Astrocyte (in vitro differentiated cells and primary cell): ENCODE results near the gene HDAC11. TPM values are rescaled to one million over a fixed set of nuclear protein-coding genes. Genes with fewer than 3 reads are reported as not detected.

Experiments
- DNase-seq: peaks from one replicate; pipeline ENCODE4 v3.0.0-alpha.2; 2010; ENCODE audit warnings: low read depth
- FAIRE-seq: peaks from 2 replicates; lab custom pipeline; 2011; peaks lifted over from hg19 to GRCh38; lab: Jason Lieb, UNC
- H2AFZ ChIP-seq: 2 replicates; pipeline ENCODE4 v1.6.0; 2012; ENCODE audit warnings: low read depth, low read length, inconsistent platforms
- H3K27ac ChIP-seq: 2 replicates; pipeline ENCODE4 v1.5.1; 2011; ENCODE audit warnings: low read depth, low read length, inconsistent platforms
- H3K27me3 ChIP-seq: 2 replicates; pipeline ENCODE4 v1.6.0; 2011; ENCODE audit warnings: low read length, inconsistent platforms; ENCODE audit not compliant: insufficient read depth
- H3K36me3 ChIP-seq: 2 replicates; pipeline ENCODE4 v1.5.1; 2011; ENCODE audit warnings: low read length, inconsistent platforms; ENCODE audit not compliant: insufficient read depth
- H3K4me1 ChIP-seq: 2 replicates; pipeline ENCODE4 v1.5.1; 2011; ENCODE audit warnings: low read length, inconsistent platforms; ENCODE audit not compliant: insufficient read depth
- H3K4me2 ChIP-seq: 2 replicates; pipeline ENCODE4 v1.6.0; 2012; ENCODE audit warnings: low read length, inconsistent platforms
- H3K4me3 ChIP-seq: 2 replicates; pipeline ENCODE4 v1.5.1; 2011; ENCODE audit warnings: low read depth, mild to moderate bottlenecking, low read length, inconsistent platforms; ENCODE audit not compliant: insufficient read depth
- H3K79me2 ChIP-seq: 2 replicates; pipeline ENCODE4 v1.6.0; 2012; ENCODE audit warnings: mild to moderate bottlenecking, low read length, inconsistent platforms; ENCODE audit not compliant: insufficient read depth
- H3K9ac ChIP-seq: 2 replicates; pipeline ENCODE4 v1.6.0; 2012; ENCODE audit warnings: mild to moderate bottlenecking, low read length, inconsistent platforms
- H3K9me3 ChIP-seq: 2 replicates; pipeline ENCODE4 v1.5.1; 2012; ENCODE audit warnings: low read depth, mild to moderate bottlenecking, low read length, inconsistent platforms; ENCODE audit not compliant: insufficient read depth
- H4K20me1 ChIP-seq: 2 replicates; pipeline ENCODE4 v1.6.0; 2012; ENCODE audit warnings: low read length, inconsistent platforms; ENCODE audit not compliant: insufficient read depth
- H3K27ac Mint-ChIP-seq: one replicate; pipeline ENCODE4 v1.8.0; 2021; ENCODE audit warnings: mild to moderate bottlenecking, mixed read lengths; ENCODE audit not compliant: unreplicated experiment
- H3K27me3 Mint-ChIP-seq: one replicate; pipeline ENCODE4 v1.8.0; 2021; ENCODE audit warnings: low read depth, mixed read lengths; ENCODE audit not compliant: unreplicated experiment
- H3K36me3 Mint-ChIP-seq: one replicate; pipeline ENCODE4 v1.8.0; 2021; ENCODE audit warnings: low read depth, mixed read lengths; ENCODE audit not compliant: unreplicated experiment
- H3K4me1 Mint-ChIP-seq: one replicate; pipeline ENCODE4 v1.8.0; 2021; ENCODE audit warnings: low read depth, mixed read lengths; ENCODE audit not compliant: unreplicated experiment
- H3K4me3 Mint-ChIP-seq: one replicate; pipeline ENCODE4 v1.8.0; 2021; ENCODE audit warnings: mild to moderate bottlenecking, moderate library complexity, mixed read lengths; ENCODE audit not compliant: unreplicated experiment
- H3K9me3 Mint-ChIP-seq: one replicate; pipeline ENCODE4 v1.8.0; 2021; ENCODE audit warnings: mild to moderate bottlenecking, mixed read lengths; ENCODE audit not compliant: unreplicated experiment
- CTCF ChIP-seq: IDR thresholded peaks from 2 replicates; pipeline ENCODE4 v1.5.1; 2011; ENCODE audit warnings: low read depth, mild to moderate bottlenecking, inconsistent platforms, low read length, moderate library complexity; ENCODE audit not compliant: insufficient read depth
- EZH2 ChIP-seq: IDR thresholded peaks from 2 replicates; pipeline ENCODE4 v1.6.1; 2012; ENCODE audit warnings: mild to moderate bottlenecking, low read length, inconsistent platforms; ENCODE audit not compliant: insufficient read depth
- total RNA-seq: library from RNA; stranded (reverse); gene quantifications from 2 replicates; pipeline ENCODE4 v1.2.1, GENCODE V29; 2021

Gene HDAC11
- total RNA-seq, 1 donor from 2014 or later = 8.6 TPM

- Histone ChIP-seq H3K9me3 (no peaks in the 10 kb centered on the region), H3K36me3 (no peaks in the 10 kb centered on the region), H3K4me1 (peaks cover 11% of the 10 kb centered on the region), H3K79me2 (no peaks in the 10 kb centered on the region), H4K20me1 (no peaks in the 10 kb centered on the region), H3K27ac (no peak overlapping the region), H3K27me3 (peaks cover 7% of the 10 kb centered on the region), H2AFZ (no peak overlapping the region), H3K9ac (no peak overlapping the region), H3K4me3 (no peak overlapping the region), H3K4me2 (no peak overlapping the region)
- FAIRE-seq (no peak), DNase-seq (no peak)
- Mint-ChIP-seq H3K4me1 (peaks cover 6% of the 10 kb centered on the region), H3K27me3 (peaks cover 38% of the 10 kb centered on the region), H3K4me3 (no peak overlapping the region), H3K36me3 (no peaks in the 10 kb centered on the region), H3K27ac (no peak overlapping the region), H3K9me3 (no peaks in the 10 kb centered on the region)
- no peak for TF ChIP-seq CTCF
- no peak for TF ChIP-seq EZH2
Observed at GRCh38 chr3:13530241-13531009, 50.3 kb downstream of the HDAC11 start.

GRCh38 chr3:13532085-13532484 is 52.0 kb downstream of the HDAC11 start:
- no peak for FAIRE-seq
- H3K4me1 Mint-ChIP-seq = no peaks in the 10 kb centered on the region

GRCh38 chr3:13532631-13533030 is 52.5 kb downstream of the HDAC11 start:
- Histone ChIP-seq H3K4me3 (no peak overlapping the region), H3K36me3 (no peaks in the 10 kb centered on the region), H3K27ac (no peak overlapping the region), H3K4me2 (no peak overlapping the region), H3K79me2 (no peaks in the 10 kb centered on the region), H3K9me3 (no peaks in the 10 kb centered on the region), H3K27me3 (peaks cover 7% of the 10 kb centered on the region), H2AFZ (no peak overlapping the region), H3K4me1 (peaks cover 16% of the 10 kb centered on the region), H3K9ac (no peak overlapping the region), H4K20me1 (no peaks in the 10 kb centered on the region)
- no peak overlapping the region for H3K4me3 Mint-ChIP-seq
- H3K4me1 Mint-ChIP-seq = no peaks in the 10 kb centered on the region
- H3K36me3 Mint-ChIP-seq = peaks cover 3% of the 10 kb centered on the region
- H3K27me3 Mint-ChIP-seq = peaks cover 40% of the 10 kb centered on the region
- DNase-seq (no peak), FAIRE-seq (no peak)
- H3K9me3 Mint-ChIP-seq = no peaks in the 10 kb centered on the region
- TF ChIP-seq EZH2 (no peak), CTCF (no peak)
- H3K27ac Mint-ChIP-seq = no peak overlapping the region

More at GRCh38 chr3:13532085-13532484, 52.0 kb downstream of the HDAC11 start:
- H3K27ac Mint-ChIP-seq = no peak overlapping the region
- no peak overlapping the region for H3K4me3 Mint-ChIP-seq
- Histone ChIP-seq H3K27ac (no peak overlapping the region), H3K9me3 (no peaks in the 10 kb centered on the region), H2AFZ (no peak overlapping the region), H3K4me3 (no peak overlapping the region), H3K4me1 (peaks cover 10% of the 10 kb centered on the region), H3K36me3 (no peaks in the 10 kb centered on the region), H3K9ac (no peak overlapping the region), H3K27me3 (peaks cover 7% of the 10 kb centered on the region), H4K20me1 (no peaks in the 10 kb centered on the region), H3K79me2 (no peaks in the 10 kb centered on the region), H3K4me2 (no peak overlapping the region)
- H3K9me3 Mint-ChIP-seq = no peaks in the 10 kb centered on the region
- TF ChIP-seq EZH2 = no peak
- DNase-seq = no peak
- H3K36me3 Mint-ChIP-seq = peaks cover 3% of the 10 kb centered on the region
- H3K27me3 Mint-ChIP-seq = peaks cover 40% of the 10 kb centered on the region
